ENCODE measurements around the gene OMP.

DNA sequence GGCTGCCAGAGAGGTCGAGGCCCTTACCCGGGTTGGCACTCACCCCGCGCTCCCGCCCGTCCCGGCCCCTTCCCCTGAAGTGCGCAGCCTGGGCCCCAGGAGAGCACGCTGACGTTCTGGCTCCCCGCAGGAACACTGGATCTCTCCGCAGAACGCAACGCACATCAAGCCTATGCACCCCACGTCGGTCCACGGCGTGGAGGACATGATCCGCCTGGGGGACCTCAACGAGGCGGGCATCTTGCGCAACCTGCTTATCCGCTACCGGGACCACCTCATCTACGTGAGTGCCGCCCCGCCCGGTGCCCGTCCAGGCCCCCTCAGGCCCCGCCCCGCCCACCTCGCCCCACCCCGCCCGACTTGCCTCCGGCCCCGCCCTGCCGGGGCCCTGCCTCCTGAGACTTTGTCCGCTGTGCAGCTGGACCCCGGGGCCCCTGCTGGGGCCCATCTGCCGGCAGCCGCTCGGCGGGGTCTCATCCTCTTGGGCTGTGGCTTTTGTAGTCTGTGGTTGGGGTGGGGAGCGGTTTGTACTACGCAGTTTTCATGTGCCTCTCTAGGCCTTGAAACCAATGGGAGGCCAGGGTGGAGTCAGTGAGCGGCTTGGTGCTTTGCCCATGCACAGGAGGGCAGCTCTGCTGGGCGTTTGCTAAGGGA, 45.2 kb downstream of the OMP start:
- TF ChIP-seq POLR2A (IDR thresholded peaks at IDR 0.05; ENCODE audit: low read depth) = no peak
- TF ChIP-seq CTCF (IDR thresholded peaks at IDR 0.05) = no peak
